Keratinocyte (primary cell): Measurements from ENCODE around the gene HPS4. TPM values are rescaled to one million over a fixed set of nuclear protein-coding genes. Genes with fewer than 3 reads are reported as not detected.

Experiments used
- DNase-seq: peaks from one replicate; pipeline ENCODE4 v3.0.0-alpha.2; 2011; ENCODE audit warnings: low read depth, missing footprints, low spot score
- FAIRE-seq: peaks from 2 replicates; lab custom pipeline; 2011; peaks lifted over from hg19 to GRCh38; lab: Jason Lieb, UNC
- H2AFZ ChIP-seq: 2 replicates; pipeline ENCODE4 v1.6.0; 2012; ENCODE audit warnings: low read length, control low read depth, inconsistent platforms; ENCODE audit not compliant: control insufficient read depth
- H3K27ac ChIP-seq: 2 replicates; pipeline ENCODE4 v1.5.1; 2011; ENCODE audit warnings: low read length; ENCODE audit not compliant: control insufficient read depth, insufficient read depth
- H3K27me3 ChIP-seq: 3 replicates; pipeline ENCODE4 v1.6.0; 2011; ENCODE audit warnings: low read length; ENCODE audit not compliant: control insufficient read depth, insufficient read depth; ENCODE audit errors: extremely low read depth
- H3K36me3 ChIP-seq, 2 experiments: 2 replicates in 1 of 2; 3 replicates in 1 of 2; pipeline ENCODE4 v1.5.1; 2011; ENCODE audit warnings: low read length in 2 of 2, mild to moderate bottlenecking in 1 of 2; ENCODE audit not compliant: control insufficient read depth in 2 of 2, insufficient read depth in 2 of 2; ENCODE audit errors: extremely low read depth in 1 of 2
- H3K4me1 ChIP-seq: 3 replicates; pipeline ENCODE4 v1.5.1; 2011; ENCODE audit warnings: low read length; ENCODE audit not compliant: control insufficient read depth, insufficient read depth; ENCODE audit errors: extremely low read depth
- H3K4me2 ChIP-seq: 3 replicates; pipeline ENCODE4 v1.6.0; 2011; ENCODE audit warnings: low read depth, low read length; ENCODE audit not compliant: control insufficient read depth, insufficient read depth; ENCODE audit errors: extremely low read depth
- H3K4me3 ChIP-seq, 3 experiments: fragments of 200-600 bp in 1 of 3; sonication (generic) in 1 of 3; 2 replicates in 2 of 3; 3 replicates in 1 of 3; pipeline ENCODE4 v1.5.1; 2011 to 2016; ENCODE audit warnings: low read length in 3 of 3, mild to moderate bottlenecking in 3 of 3, control low read depth in 2 of 3, inconsistent platforms in 1 of 3, low read depth in 1 of 3, mixed read lengths in 1 of 3, mixed run types in 1 of 3, moderate library complexity in 1 of 3; ENCODE audit not compliant: control insufficient read depth in 2 of 3, insufficient read depth in 2 of 3; ENCODE audit errors: extremely low read depth in 1 of 3
- H3K79me2 ChIP-seq: 2 replicates; pipeline ENCODE4 v1.6.0; 2012; ENCODE audit warnings: low read length; ENCODE audit not compliant: control insufficient read depth, insufficient read depth
- H3K9ac ChIP-seq: 3 replicates; pipeline ENCODE4 v1.6.0; 2011; ENCODE audit warnings: low read length; ENCODE audit not compliant: control insufficient read depth, insufficient read depth; ENCODE audit errors: extremely low read depth
- H3K9me1 ChIP-seq: 3 replicates; pipeline ENCODE4 v1.6.0; 2011; ENCODE audit warnings: low read length; ENCODE audit not compliant: control insufficient read depth, insufficient read depth; ENCODE audit errors: extremely low read depth
- H3K9me3 ChIP-seq: 2 replicates; pipeline ENCODE4 v1.5.1; 2012; ENCODE audit warnings: low read depth, low read length; ENCODE audit not compliant: control insufficient read depth
- H4K20me1 ChIP-seq: 3 replicates; pipeline ENCODE4 v1.6.0; 2011; ENCODE audit warnings: low read length; ENCODE audit not compliant: control insufficient read depth, insufficient read depth; ENCODE audit errors: extremely low read depth
- EZH2 ChIP-seq: IDR thresholded peaks from one replicate; pipeline ENCODE4 v1.6.1; 2012; ENCODE audit warnings: inconsistent platforms, mild to moderate bottlenecking, low read length, moderate library complexity
- dilution Hi-C: fragments of 300-500 bp; cut with MboI; formaldehyde crosslinking; loops from one replicate; pipeline ENCODE4 v1.7.0; 2020; ENCODE audit warnings: low sequenced_read_pairs; ENCODE audit not compliant: extremely low pct_ligation_motif_present
- polyA plus RNA-seq, 5 experiments: library from polyadenylated mRNA; depleted of rRNA in 3 of 5; stranded (reverse) in 3 of 5; stranded (forward) in 1 of 5; unstranded in 1 of 5; fragments of >200 nt; gene quantifications; 1 replicate in 1 of 5; 2 replicates in 3 of 5; 3 replicates in 1 of 5; pipeline versions ENCODE4 v1.2.1 to v1.2.3, GENCODE V29; 2011 to 2012; ENCODE audit warnings: missing spikeins in 2 of 5, low read depth in 1 of 5, low replicate concordance in 1 of 5
- TF ChIP-seq, protein P1 (sequence below), 3 experiments: IDR thresholded peaks in 1 of 3; conservative IDR thresholded peaks in 1 of 3; optimal IDR thresholded peaks in 1 of 3; 2 replicates in 2 of 3; 3 replicates in 1 of 3; pipeline versions ENCODE3 to v1.5.1; 2011; ENCODE audit warnings: low read length in 3 of 3, mild to moderate bottlenecking in 3 of 3, moderate library complexity in 2 of 3, control low read depth in 1 of 3, inconsistent platforms in 1 of 3; ENCODE audit not compliant: insufficient read depth in 2 of 3; ENCODE audit errors: extremely low read depth in 1 of 3

The HPS4 gene
- polyA plus RNA-seq, 1 donor (not counting 4 experiments of a cell fraction or from before 2014, with no cell fraction given): 21.3 TPM

DNA sequence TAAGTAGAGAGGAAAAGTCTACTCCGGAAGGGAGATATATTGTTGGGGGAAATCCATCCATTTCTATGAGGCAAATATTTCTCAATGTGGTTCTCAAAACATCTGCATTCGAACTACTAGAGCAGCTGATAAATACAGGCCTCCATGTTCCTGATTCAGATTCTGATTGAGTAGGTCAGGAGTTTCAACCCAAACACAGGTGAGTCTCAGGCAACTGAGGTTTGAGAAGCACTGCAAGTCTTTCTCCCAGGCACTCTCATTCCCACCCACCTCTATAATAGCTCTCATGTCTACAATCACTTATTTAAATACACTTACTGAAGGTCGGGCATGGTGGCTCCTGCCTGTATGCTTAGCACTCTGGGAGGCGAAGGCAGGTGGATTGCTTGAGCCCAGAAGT lies 69.2 kb downstream of the HPS4 start:
- dilution Hi-C loops: no loop called here

DNA sequence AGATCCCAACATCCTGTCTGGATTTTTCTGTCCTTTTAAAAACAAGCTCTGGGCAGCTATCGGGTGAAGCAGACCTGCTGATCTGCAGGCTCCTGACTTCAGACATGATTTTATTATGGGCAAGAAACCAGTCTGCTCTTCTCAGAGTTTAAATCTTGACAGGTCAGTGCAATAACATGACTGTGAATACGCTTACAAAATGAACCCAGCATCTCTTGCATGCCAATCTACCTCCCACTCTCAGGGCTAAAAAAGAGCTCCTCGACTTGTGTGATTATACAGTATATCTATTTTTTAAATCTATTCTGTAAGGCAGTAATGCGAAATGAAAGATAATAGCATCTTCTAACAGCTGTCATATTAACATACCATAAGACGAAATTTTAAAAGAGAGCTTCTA lies 73.2 kb downstream of the HPS4 start:
- Histone ChIP-seq H3K4me1 (no peaks in the 10 kb centered on the region), H4K20me1 (no peaks in the 10 kb centered on the region), H3K79me2 (no peaks in the 10 kb centered on the region), H3K9me3 (no peaks in the 10 kb centered on the region), H3K4me2 (no peak overlapping the region), H3K9me1 (no peaks in the 10 kb centered on the region), H3K27me3 (no peaks in the 10 kb centered on the region), H3K4me3 (no peak overlapping the region), H3K27ac (no peak overlapping the region), H3K9ac (no peak overlapping the region), H3K36me3 (no peaks in the 10 kb centered on the region), H2AFZ (no peak overlapping the region)
- FAIRE-seq: no peak
- TF ChIP-seq, protein P1, sequence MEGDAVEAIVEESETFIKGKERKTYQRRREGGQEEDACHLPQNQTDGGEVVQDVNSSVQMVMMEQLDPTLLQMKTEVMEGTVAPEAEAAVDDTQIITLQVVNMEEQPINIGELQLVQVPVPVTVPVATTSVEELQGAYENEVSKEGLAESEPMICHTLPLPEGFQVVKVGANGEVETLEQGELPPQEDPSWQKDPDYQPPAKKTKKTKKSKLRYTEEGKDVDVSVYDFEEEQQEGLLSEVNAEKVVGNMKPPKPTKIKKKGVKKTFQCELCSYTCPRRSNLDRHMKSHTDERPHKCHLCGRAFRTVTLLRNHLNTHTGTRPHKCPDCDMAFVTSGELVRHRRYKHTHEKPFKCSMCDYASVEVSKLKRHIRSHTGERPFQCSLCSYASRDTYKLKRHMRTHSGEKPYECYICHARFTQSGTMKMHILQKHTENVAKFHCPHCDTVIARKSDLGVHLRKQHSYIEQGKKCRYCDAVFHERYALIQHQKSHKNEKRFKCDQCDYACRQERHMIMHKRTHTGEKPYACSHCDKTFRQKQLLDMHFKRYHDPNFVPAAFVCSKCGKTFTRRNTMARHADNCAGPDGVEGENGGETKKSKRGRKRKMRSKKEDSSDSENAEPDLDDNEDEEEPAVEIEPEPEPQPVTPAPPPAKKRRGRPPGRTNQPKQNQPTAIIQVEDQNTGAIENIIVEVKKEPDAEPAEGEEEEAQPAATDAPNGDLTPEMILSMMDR (optimal IDR thresholded peaks at IDR 0.05 in 1 of 3, IDR thresholded peaks at IDR 0.05 in 1 of 3, conservative IDR thresholded peaks at IDR 0.05 in 1 of 3; ENCODE audit: extremely low read depth in 1 of 3, insufficient read depth in 2 of 3, low read length in 3 of 3): no peak
- no peak for TF ChIP-seq EZH2
- no peak for DNase-seq
- dilution Hi-C loops: no loop called here

More for the DNA sequence above, 69.2 kb downstream of the HPS4 start:
- Histone ChIP-seq H3K4me1 (peaks cover 18% of the 10 kb centered on the region), H2AFZ (no peak overlapping the region), H4K20me1 (no peaks in the 10 kb centered on the region), H3K27ac (no peak overlapping the region), H3K4me3 (no peak overlapping the region), H3K79me2 (no peaks in the 10 kb centered on the region), H3K9me3 (no peaks in the 10 kb centered on the region), H3K36me3 (no peaks in the 10 kb centered on the region), H3K27me3 (no peaks in the 10 kb centered on the region), H3K4me2 (no peak overlapping the region), H3K9ac (no peak overlapping the region), H3K9me1 (no peaks in the 10 kb centered on the region)
- FAIRE-seq (no peak), DNase-seq (no peak)
- TF ChIP-seq, protein P1 (optimal IDR thresholded peaks at IDR 0.05 in 1 of 3, IDR thresholded peaks at IDR 0.05 in 1 of 3, conservative IDR thresholded peaks at IDR 0.05 in 1 of 3; ENCODE audit: extremely low read depth in 1 of 3, insufficient read depth in 2 of 3, low read length in 3 of 3): no peak
- TF ChIP-seq EZH2: no peak
